ENCODE results near the gene CHRNB4. TPM values are rescaled to one million over a fixed set of nuclear protein-coding genes. Genes with fewer than 3 reads are reported as not detected.
A peak's percentile ranks its signal among the peaks of the same experiment; 100 is the strongest.
"Not testable (repeated sequence)": the region's sequence is repeated elsewhere in the genome, so short reads cannot be mapped to it uniquely, and the experiment has no call there.

Gene CHRNB4
- not detected for polyA plus RNA-seq (2012; ENCODE audit: missing spikeins)

- no peak for TF ChIP-seq TAF1 (IDR thresholded peaks at IDR 0.05; ENCODE audit: borderline replicate concordance, low read depth, low read length)
- no peak for TF ChIP-seq POLR2A (IDR thresholded peaks at IDR 0.05; ENCODE audit: low read depth, low read length)
- no peak for TF ChIP-seq POLR2AphosphoS5 (IDR thresholded peaks at IDR 0.05; ENCODE audit: low read depth, low read length)
- FAIRE-seq = no peak
Measured at GRCh38 chr15:78641102-78641748, at the start of gene CHRNB4. CHRNB4 (minus strand) TSS chr15:78641210; CDS start chr15:78641133, 77 bp downstream.

GRCh38 chr15:78689626-78690025 lies 48.6 kb upstream of the CHRNB4 start:
- DNase-seq (ENCODE audit: insufficient read length) (no peak), FAIRE-seq (no peak)
- TF ChIP-seq POLR2AphosphoS5 (IDR thresholded peaks at IDR 0.05; ENCODE audit: low read depth, low read length) (no peak), POLR2A (IDR thresholded peaks at IDR 0.05; ENCODE audit: low read depth, low read length) (no peak), TAF1 (IDR thresholded peaks at IDR 0.05; ENCODE audit: borderline replicate concordance, low read depth, low read length) (no peak)

More at GRCh38 chr15:78641102-78641748, at the start of gene CHRNB4:
- DNase-seq (ENCODE audit: insufficient read length) = no peak

- FAIRE-seq = peak; percentile 38
- TF ChIP-seq TAF1 (IDR thresholded peaks at IDR 0.05; ENCODE audit: borderline replicate concordance, low read depth, low read length) (no peak), POLR2A (IDR thresholded peaks at IDR 0.05; ENCODE audit: low read depth, low read length) (no peak), POLR2AphosphoS5 (IDR thresholded peaks at IDR 0.05; ENCODE audit: low read depth, low read length) (no peak)
- DNase-seq (ENCODE audit: insufficient read length) = no peak
Measured at GRCh38 chr15:78685925-78686324, 44.9 kb upstream of the CHRNB4 start.

- FAIRE-seq (no peak), DNase-seq (ENCODE audit: insufficient read length) (no peak)
- TF ChIP-seq POLR2A (IDR thresholded peaks at IDR 0.05; ENCODE audit: low read depth, low read length) (no peak), TAF1 (IDR thresholded peaks at IDR 0.05; ENCODE audit: borderline replicate concordance, low read depth, low read length) (no peak), POLR2AphosphoS5 (IDR thresholded peaks at IDR 0.05; ENCODE audit: low read depth, low read length) (no peak)
Measured at GRCh38 chr15:78685159-78685921, 44.3 kb upstream of the CHRNB4 start.

GRCh38 chr15:78684657-78685056 lies 43.6 kb upstream of the CHRNB4 start:
- no peak for FAIRE-seq
- no peak for TF ChIP-seq POLR2A (IDR thresholded peaks at IDR 0.05; ENCODE audit: low read depth, low read length)
- TF ChIP-seq TAF1 (IDR thresholded peaks at IDR 0.05; ENCODE audit: borderline replicate concordance, low read depth, low read length) = no peak
- no peak for TF ChIP-seq POLR2AphosphoS5 (IDR thresholded peaks at IDR 0.05; ENCODE audit: low read depth, low read length)
- DNase-seq (ENCODE audit: insufficient read length) = no peak

GRCh38 chr15:78683599-78683998 lies 42.6 kb upstream of the CHRNB4 start:
- not testable (repeated sequence) for DNase-seq (ENCODE audit: insufficient read length); FAIRE-seq

GRCh38 chr15:78682693-78683410 lies 41.8 kb upstream of the CHRNB4 start:
- FAIRE-seq = no peak

GRCh38 chr15:78682004-78682651 lies 41.1 kb upstream of the CHRNB4 start:
- FAIRE-seq (no peak), DNase-seq (ENCODE audit: insufficient read length) (no peak)
- TF ChIP-seq POLR2AphosphoS5 (IDR thresholded peaks at IDR 0.05; ENCODE audit: low read depth, low read length) (no peak), TAF1 (IDR thresholded peaks at IDR 0.05; ENCODE audit: borderline replicate concordance, low read depth, low read length) (no peak), POLR2A (IDR thresholded peaks at IDR 0.05; ENCODE audit: low read depth, low read length) (no peak)

More at GRCh38 chr15:78682693-78683410, 41.8 kb upstream of the CHRNB4 start:
- no peak for DNase-seq (ENCODE audit: insufficient read length)
- TF ChIP-seq POLR2AphosphoS5 (IDR thresholded peaks at IDR 0.05; ENCODE audit: low read depth, low read length) (no peak), TAF1 (IDR thresholded peaks at IDR 0.05; ENCODE audit: borderline replicate concordance, low read depth, low read length) (no peak), POLR2A (IDR thresholded peaks at IDR 0.05; ENCODE audit: low read depth, low read length) (no peak)

- FAIRE-seq (no peak), DNase-seq (ENCODE audit: insufficient read length) (no peak)
Measured at GRCh38 chr15:78681281-78682003, 40.4 kb upstream of the CHRNB4 start.

GRCh38 chr15:78680431-78681075 lies 39.5 kb upstream of the CHRNB4 start:
- DNase-seq (ENCODE audit: insufficient read length) (no peak), FAIRE-seq (no peak)
- TF ChIP-seq TAF1 (IDR thresholded peaks at IDR 0.05; ENCODE audit: borderline replicate concordance, low read depth, low read length) (no peak), POLR2A (IDR thresholded peaks at IDR 0.05; ENCODE audit: low read depth, low read length) (no peak), POLR2AphosphoS5 (IDR thresholded peaks at IDR 0.05; ENCODE audit: low read depth, low read length) (no peak)

More at GRCh38 chr15:78681281-78682003, 40.4 kb upstream of the CHRNB4 start:
- no peak for TF ChIP-seq TAF1 (IDR thresholded peaks at IDR 0.05; ENCODE audit: borderline replicate concordance, low read depth, low read length)
- TF ChIP-seq POLR2AphosphoS5 (IDR thresholded peaks at IDR 0.05; ENCODE audit: low read depth, low read length) = no peak
- no peak for TF ChIP-seq POLR2A (IDR thresholded peaks at IDR 0.05; ENCODE audit: low read depth, low read length)
